HG03280 (cell line): Measurements from ENCODE around the gene ARL10.
"Not testable (repeated sequence)": the region's sequence is repeated elsewhere in the genome, so short reads cannot be mapped to it uniquely, and the experiment has no call there.

Source experiments
- ATAC-seq: cut with Tn5 transposase; IDR thresholded peaks from one replicate; pipeline ENCODE4 v1.9.1; 2021; ENCODE audit warnings: mild to moderate bottlenecking, moderate library complexity; ENCODE audit not compliant: unreplicated experiment

Gene ARL10

DNA sequence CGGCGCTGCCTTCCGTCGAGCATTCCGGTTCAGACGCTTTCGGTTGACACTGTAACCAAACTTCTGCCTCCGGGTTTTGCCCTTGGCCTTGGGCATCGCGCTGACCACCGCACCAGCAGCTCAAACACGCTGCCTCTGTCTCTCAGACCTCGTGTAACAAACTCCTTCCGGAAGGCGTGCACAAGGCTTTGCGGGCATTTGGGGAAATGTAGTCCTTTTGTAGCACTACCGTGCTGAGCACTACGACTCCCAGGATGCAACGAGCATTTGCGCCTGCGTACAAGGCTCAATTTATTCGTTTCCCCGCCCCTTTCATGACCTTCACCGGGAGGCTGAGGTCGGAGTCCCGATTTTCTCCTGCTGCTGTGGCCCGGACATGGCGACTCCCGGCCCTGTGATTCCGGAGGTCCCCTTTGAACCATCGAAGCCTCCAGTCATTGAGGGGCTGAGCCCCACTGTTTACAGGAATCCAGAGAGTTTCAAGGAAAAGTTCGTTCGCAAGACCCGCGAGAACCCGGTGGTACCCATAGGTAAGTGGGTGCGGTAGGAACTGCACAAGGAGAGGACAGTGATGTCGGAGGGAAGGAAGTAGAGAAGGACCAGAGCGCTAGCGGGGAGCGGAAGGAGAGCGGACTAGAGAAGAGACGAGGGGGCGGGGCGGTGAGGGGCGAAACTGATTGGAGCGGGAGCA lies 23.3 kb downstream of the ARL10 start, which contains the start of the genes HIGD2A and NOP16:
TSS of gene HIGD2A (plus strand) at position 308 of the 691 bp plus-strand sequence. CDS start at position 377, 69 bp downstream.
TSS of gene NOP16 (minus strand) at position 155 of the 691 bp plus-strand sequence. CDS start at position 96, 59 bp downstream.
- ATAC-seq: peak; percentile 90

DNA sequence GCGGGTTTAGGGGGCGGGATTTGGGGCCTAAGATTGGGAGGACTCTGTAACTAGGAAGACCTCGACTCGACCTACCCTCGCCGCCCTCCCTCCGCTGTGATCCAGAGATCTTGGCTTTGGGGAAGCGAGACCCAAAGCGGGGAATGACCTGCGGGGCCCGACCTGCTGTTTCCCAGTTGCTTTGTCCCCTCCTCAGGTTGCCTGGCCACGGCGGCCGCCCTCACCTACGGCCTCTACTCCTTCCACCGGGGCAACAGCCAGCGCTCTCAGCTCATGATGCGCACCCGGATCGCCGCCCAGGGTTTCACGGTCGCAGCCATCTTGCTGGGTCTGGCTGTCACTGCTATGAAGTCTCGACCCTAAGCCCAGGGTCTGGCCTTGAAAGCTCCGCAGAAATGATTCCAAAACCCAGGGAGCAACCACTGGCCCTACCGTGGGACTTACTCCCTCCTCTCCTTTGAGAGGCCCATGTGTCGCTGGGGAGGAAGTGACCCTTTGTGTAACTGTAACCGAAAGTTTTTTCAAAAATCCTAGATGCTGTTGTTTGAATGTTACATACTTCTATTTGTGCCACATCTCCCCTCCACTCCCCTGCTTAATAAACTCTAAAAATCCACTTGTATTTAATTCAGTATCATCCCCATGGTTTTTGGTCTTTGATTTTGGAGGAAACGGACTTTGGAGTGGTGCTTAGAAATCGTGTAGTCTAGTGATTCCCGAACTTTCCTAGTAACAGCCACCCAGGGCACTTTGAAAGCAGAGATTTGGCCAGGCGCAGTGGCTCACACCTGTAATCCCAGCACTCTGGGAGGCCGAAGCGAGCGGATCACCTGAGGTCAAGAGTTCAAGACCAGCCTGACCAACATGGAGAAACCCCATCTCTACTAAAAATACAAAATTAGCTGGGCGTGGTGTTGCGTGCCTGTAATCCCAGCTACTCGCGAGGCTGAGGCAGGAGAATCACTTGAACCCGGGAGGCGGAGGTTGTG lies 24.1 kb downstream of the ARL10 start:
- peak; percentile 33 for ATAC-seq

DNA sequence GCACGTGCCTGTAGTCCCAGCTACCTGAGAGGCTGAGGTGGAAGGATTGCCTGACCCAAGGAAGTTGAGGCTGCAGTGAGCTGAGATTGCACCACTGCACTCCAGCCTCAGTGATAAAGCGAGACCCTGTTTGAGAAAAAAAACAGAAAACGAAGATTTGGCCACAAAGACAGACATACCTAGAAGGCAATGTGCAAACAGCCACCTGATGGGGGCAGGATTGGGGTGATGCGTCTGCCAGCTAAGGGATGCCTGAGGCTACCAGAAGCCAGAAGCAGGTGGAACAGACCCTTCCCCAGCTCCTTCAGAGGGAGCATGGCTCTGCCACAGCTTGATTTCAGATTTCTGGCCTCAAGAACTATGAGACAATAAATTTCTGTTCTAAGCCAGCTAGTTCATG lies 26.2 kb downstream of the ARL10 start:
- ATAC-seq: no peak

DNA sequence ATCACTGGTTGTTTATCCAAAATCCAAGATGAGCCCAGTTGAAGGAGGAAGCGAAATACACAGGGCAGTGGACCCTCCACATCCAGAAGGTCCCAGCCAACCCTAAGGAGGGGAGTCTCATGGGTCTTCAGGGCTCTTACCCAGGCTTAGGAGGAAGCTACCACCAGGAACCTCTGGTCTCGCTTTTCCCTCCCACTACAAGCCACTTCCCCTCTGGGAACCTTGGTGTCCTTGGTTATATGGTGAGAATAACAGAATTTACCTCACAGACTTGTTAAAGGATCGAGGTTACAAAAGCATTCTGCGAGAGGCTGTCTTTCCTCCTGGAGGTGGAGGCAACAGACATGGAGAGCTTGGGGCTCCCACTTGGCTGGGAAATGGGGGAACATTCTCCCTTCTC lies 26.7 kb downstream of the ARL10 start:
- ATAC-seq: no peak

DNA sequence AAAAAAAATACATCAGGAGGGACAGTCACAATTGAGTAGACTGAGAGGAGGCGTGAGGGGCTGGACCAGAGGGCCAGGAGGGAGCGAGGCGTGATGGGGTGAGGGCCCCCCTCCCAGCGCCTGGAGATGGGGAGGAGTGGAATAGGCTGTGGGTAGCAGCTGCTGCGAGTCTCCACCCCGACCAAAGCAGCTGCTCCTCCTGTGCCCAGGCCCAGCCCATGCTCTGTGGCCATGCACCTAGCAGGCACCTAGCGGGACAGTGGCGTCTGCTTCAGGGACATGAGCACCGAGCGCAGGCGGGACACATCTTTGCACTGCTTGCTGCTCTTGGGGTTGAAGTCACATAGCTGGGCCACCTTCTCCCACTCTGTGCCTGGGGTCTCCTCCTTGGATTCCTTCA lies 27.2 kb downstream of the ARL10 start:
- ATAC-seq: no peak

DNA sequence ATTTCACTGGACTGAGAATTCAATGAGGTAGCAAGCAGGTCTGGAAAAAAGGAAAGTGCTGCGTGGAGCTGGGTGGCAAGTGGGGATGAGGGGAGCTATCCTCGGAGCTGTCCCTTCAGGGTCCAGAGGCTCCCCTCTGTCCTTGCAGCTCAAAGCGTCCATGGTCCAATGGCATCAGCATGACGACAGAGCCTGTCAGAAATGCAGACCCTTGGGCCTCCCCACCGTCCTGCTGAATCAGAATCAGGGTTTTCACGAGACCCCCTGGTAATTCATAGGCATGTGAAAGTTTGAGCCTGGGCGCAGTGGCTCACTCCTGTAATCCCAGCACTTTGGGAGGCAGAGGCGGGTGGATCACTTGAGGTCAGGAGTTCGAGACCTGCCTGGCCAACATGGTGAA lies 28.8 kb downstream of the ARL10 start:
- ATAC-seq: no peak

DNA sequence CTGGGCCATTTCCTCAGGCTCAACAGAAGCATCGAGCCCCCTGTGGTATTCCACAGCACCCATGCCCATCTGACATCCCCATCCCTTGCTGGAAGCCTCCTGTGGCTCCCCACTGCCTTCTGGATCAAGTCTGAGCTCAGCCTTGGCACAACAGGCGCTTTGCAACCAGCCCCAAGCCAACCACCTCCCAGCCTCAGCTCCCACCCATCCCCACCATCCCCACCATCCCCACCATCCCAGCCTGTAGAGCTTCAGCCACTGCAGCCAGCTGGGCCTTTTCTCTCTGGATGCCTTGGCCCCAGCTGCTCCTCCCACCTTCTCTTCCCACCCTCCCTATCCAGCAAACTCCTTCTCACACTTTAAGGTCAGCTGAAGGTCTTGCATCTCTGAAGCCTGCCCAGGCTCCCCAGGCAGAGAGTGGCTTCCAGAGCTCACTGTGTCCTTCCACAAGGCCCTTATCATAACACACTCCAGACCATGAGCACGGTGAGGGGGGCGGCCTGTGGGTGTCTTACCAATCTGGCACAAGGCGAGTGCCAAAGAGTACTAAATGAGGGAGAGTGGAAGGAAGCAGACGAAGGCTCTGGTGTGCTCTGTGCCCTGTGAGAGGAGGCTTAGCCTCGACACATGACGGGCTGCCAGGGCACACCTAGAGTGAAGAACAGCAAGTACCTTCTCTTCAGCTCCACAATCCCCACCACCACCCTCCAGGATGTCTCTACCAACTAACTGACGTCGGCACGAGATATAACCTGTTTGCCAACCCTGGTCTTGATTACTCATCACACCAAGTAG lies 29.8 kb downstream of the ARL10 start:
- no peak for ATAC-seq

DNA sequence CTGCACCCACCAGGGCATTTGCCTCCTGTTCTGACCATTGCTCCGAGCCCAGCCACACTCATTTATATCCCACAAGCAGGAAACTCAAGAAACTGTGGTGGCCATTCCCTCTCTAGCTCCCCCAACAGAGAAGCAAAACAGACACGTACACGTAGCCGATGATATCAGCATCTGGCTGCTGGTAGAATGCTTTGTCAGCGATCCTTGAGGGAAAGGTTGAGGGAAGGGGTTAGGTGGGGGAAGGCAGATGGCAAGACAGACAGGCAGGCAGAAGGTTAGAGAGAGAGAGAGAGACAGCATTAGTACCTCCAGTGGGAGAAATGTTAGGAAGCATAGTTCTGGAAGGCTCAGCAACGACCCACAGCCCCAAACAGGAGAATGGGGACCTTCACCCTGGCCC lies 31.0 kb downstream of the ARL10 start:
- no peak for ATAC-seq

DNA sequence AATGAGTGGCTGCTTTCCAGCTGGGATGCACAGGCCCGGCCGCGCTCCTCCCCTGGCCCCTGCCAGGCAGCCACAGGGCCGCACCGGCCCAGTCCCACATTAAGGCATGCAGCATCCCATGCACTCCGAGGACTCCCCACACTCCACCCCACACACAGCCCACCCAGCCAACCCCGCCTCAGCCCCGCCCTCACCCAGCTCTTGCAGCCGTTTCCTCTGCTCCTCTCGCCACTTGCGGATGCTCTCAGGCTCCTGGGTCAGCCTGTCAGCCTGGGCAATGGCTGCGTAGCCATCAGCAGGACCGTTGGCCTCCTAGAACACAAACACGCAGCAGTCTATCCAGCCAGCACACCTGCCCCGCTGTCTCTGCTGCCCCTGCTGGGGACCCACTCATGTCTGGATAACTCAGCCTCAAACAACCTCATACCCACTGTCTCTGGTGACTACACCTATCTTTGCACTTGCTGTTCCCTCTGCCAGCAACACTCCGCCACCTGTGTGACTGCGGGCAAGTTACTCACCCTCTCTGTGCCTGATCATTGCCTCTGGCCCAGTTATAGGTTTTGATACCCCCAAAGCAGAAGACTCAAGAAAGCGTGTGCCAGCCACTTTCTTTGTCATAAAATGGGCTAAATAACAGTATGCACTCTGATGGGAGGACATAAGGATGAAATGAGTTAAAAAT lies 32.6 kb downstream of the ARL10 start:
- no peak for ATAC-seq

DNA sequence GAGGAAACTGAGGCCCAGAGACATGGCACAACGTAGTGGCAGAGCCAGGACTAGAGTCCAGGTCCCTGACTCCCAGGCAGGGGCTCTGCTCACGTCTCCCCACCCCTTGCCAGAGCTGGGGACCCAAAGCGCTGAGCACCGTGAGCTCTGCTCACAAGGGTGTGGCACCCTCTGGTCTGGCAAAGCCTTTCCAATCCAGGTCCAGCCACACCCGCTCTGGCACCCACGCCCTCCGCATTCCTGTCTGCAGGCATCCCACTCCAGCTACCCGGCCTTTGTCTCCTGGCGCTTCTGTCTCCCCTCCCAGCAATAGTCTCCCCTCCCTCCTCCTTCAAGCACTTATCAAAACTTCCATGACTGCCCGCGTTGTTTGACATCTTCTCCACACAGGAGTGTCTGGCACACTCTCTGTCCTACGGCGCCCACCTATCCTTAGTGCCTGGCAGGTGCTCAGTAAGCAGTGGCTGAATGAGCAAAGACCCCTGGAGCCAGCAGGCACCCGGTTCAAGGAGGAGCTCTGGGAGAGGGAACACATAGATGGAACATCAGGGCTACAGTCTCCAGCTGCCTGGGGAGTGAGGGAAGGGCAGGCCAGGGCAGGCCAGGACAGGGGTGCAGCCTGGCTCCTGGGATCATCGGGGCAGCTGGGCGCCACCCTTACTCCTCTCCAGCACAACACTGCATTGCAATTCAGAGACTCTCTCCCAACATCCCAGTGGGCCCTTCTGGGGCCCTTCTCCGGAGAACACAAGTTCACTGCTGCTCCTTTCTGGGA lies 35.3 kb downstream of the ARL10 start:
- ATAC-seq: no peak

DNA sequence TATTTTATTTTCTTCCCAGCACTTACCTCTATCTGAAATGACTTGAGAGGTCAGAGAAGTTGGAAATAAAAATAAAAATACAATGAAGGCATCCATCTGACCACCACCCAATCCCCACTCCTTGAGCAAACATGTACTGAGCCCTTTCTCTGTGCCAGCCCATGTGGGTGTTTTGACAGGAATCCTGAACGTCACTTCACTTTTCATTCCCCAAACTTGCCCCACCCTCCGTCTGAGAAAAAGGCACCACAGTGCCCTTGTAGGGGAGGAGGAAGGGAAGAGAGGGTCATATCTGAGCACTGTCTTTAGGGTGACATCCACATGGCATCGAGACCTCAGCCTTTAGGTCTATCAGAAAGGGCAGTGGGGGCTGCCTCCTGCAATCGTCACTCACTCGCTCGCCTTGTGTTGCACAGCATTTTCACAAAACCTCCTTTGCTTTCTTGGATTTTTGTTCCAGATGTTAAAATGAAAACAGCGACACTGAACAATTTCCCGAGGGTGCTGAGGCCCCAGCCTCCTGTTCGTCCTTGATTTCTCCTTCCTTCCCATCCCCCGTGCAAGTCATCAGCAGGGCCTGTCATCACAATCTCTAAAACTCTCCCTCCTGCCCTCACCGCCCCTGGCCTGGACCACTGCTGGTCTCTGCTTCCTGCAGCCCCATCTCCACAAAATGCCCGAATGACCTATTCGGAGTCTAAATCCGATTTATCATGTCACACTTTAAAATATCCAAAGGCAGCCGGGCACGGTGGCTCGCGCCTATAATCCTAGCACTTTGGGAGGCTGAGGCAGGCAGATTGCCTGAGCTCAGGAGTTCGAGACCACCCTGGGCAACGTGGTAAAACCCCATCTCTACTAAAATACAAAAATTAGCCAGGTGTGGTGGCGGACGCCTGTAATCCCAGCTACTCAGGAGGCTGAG lies 36.3 kb downstream of the ARL10 start:
- ATAC-seq: no peak

DNA sequence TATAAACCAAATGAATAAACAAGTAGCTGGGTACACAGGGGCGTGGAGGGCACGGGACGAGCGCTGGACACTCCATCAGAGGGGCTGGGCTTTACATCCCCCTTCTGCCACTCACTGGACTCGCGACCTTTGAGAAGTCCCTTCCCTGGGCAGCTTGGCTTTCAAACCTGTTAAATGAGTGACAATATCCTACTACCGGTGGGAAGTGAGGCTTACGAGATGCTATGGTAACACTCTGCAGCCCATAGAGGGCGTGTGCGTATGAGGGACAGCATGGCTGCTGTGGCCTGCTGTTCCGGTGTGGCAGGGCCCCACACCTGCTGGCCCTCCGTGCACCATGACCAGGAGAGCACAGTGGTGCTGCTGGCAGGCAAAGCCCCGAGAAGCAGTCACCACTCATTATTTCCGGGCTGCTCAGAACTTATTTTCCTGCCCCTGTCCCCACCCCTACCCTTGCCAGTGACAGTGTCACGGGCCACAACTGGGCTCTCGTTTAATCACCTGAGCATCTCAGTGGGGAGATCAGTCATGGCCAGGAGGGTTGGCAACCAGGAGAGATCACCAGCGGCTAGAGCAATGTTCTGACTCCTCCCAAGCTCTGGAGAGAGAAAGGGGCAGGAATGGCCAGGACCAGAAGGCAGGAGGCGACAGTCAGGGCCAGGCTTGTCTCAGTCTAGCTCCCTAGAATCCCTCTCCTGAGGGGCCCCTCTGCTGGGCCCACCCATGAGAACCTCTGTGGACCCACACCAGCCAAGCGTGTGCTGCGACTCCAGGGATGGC lies 40.6 kb downstream of the ARL10 start:
- no peak for ATAC-seq

DNA sequence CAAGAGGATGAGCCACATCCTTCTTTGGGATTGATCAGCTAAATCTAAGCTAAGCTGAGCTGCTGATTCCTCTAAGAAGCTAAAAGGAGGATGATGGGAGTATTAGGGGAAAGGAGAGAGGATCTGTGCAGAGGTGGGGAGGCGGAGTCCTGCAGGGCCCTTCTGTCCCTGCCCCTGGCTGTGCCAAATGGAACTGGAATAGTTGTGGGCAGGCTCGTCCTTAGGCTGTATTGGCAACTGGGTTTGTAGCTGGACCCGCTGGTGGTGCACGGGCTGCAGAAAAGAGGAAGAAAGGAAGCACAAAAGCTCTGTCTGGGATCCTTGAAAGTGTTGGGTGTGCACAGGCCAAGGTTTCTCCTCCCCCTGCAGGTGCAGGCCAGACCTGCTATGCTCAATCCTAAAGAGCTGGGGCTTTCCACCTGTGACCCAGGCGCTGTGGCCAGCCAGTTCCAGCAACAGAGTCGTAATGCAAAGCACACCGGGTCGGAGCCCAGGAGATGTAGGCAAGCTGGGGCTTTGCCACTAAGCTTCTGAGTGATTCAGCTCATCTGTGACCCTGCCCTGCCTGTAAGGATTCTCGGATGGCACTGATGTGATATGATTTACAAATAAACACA lies 41.3 kb downstream of the ARL10 start:
- ATAC-seq: no peak

DNA sequence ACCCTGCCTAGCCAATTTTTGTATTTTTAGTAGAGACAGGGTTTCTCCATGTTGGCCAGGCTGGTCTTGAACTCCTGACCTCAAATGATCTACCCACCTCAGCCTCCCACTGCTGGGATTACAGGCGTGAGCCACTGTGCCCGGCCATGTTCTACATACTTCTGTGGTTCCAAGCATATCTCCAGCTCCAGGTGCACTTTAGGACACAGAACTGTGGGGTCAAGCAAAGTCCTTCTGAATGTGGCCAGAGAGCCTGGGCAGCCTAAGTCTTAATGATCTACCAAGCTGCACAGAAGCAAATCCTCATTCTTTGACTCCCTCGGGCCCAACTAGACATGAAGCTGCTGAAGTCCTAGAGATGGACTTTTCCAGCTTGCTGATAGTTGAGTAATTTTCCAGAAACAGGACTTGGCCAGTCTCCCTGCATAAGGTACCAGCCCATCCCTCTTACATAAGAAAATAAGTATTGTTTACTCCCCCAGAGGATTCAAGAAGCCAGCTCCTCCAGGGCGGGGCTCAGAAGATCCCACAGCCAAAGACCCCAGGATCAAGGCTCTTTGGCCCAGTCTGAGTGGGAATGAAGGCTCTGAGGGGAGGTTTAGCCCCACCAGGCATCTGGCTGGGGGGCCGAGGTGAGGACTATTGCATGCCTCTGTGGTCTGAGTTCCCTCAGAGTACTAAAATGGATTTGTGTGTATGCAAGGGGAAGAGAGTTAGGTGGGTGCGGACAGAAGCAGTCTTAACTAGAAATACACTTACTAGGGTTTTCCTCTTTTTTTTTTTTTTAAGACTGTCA lies 42.4 kb downstream of the ARL10 start:
- no peak for ATAC-seq

DNA sequence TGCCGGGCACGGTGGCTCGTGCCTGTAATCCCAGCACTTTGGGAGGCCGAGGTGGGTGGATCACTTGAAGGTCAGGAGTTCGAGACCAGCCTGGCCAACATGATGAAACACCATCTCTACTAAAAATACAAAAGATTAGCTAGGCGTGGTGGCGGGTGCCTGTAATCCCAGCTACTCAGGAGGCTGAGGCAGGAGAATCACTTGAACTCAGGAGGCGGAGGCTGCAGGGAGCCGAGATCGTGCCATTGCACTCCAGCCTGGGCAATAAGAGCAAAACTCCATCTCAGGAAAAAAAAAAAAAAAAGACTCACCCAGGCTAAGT lies 42.9 kb downstream of the ARL10 start:
- ATAC-seq: not testable (repeated sequence)

DNA sequence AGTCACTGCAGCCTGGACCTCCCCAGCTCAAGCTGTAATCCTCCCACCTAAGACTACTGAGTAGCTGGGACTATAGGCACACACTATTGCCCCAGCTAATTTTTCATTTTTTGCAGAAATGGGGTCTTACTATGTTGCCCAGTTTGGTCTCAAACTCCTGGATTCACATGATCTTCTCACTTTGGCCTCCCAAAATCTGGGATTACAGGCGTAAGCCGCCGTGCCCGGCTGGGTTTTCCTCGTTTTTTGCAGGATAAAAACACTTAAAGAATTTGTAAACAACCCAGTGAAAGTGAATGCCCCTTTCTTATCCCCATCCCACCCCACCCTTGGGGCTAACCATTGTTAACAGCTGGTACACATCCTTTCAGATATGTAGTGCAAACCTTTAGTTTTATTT lies 43.3 kb downstream of the ARL10 start:
- no peak for ATAC-seq

DNA sequence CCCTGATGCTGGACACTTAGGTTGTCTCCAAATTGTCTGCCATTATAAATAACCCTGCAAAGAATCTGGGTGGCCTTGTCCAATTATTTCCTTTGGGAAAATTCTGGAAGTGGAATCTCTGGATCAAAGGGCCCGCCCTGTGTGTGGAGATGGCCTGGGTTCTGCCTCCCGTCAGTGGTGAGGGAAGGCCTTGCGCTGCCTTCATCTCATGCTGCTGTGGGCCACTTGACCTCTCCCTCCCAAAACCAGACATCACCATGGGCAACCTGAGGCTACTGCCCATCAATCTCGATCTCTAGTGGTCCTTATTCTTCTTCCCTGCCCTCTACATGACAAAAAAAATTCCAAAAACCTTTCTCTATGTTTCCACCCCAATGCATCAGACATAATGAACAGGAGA lies 44.5 kb downstream of the ARL10 start:
- no peak for ATAC-seq
